ENCODE results near the gene OR4S2. TPM values are rescaled to one million over a fixed set of nuclear protein-coding genes. Genes with fewer than 3 reads are reported as not detected.

OR4S2 gene, protein sequence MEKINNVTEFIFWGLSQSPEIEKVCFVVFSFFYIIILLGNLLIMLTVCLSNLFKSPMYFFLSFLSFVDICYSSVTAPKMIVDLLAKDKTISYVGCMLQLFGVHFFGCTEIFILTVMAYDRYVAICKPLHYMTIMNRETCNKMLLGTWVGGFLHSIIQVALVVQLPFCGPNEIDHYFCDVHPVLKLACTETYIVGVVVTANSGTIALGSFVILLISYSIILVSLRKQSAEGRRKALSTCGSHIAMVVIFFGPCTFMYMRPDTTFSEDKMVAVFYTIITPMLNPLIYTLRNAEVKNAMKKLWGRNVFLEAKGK
- not detected for total RNA-seq

DNA sequence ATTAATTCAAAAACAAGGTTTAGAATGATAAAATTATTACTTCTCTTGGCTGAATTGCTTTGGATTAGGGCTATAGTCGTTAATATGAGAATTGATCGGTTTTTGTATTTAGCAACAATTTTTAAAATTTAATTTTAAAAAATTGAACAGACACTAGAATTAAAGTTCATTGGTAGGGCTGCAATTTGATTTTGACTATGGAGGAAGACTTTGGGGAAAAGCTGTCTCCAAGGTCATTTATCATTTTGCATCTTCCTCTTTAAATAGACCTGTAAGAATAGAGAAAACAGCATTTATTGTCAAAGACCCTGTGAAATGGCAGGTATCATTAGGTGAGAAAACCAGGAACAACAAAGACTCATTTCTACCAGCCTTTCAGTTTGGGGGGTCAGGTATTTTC, at the start of gene OR4S2:
Gene OR4S2 (plus strand): TSS at position 301 of the 400 bp plus-strand sequence. CDS start 2,577 bp downstream, outside the sequence.
- no peaks in the 10 kb centered on the region for H3K4me1 ChIP-seq
- TF ChIP-seq, protein P1, sequence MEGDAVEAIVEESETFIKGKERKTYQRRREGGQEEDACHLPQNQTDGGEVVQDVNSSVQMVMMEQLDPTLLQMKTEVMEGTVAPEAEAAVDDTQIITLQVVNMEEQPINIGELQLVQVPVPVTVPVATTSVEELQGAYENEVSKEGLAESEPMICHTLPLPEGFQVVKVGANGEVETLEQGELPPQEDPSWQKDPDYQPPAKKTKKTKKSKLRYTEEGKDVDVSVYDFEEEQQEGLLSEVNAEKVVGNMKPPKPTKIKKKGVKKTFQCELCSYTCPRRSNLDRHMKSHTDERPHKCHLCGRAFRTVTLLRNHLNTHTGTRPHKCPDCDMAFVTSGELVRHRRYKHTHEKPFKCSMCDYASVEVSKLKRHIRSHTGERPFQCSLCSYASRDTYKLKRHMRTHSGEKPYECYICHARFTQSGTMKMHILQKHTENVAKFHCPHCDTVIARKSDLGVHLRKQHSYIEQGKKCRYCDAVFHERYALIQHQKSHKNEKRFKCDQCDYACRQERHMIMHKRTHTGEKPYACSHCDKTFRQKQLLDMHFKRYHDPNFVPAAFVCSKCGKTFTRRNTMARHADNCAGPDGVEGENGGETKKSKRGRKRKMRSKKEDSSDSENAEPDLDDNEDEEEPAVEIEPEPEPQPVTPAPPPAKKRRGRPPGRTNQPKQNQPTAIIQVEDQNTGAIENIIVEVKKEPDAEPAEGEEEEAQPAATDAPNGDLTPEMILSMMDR (IDR thresholded peaks at IDR 0.05 in 4 of 5, conservative IDR thresholded peaks at IDR 0.05 in 1 of 5), result no peak
- TF ChIP-seq POLR2A (IDR thresholded peaks at IDR 0.05), result no peak
- no peaks in the 10 kb centered on the region for H3K9me3 ChIP-seq
- no peaks in the 10 kb centered on the region for H3K27me3 ChIP-seq
- no peak within 1 kb of the TSS for H3K27ac ChIP-seq
- H3K4me3 ChIP-seq, result no peak within 1 kb of the TSS
- DNase-seq, result no peak
- ATAC-seq, result no peak
- in situ Hi-C loops (cut with MboI; ENCODE audit: low sequenced_read_pairs in 4 of 4) (no loop called here), intact Hi-C loops (cut with DNase I; ENCODE audit: low total_unique reads) (no loop called here)
- no peaks in the 10 kb centered on the region for H3K36me3 ChIP-seq

DNA sequence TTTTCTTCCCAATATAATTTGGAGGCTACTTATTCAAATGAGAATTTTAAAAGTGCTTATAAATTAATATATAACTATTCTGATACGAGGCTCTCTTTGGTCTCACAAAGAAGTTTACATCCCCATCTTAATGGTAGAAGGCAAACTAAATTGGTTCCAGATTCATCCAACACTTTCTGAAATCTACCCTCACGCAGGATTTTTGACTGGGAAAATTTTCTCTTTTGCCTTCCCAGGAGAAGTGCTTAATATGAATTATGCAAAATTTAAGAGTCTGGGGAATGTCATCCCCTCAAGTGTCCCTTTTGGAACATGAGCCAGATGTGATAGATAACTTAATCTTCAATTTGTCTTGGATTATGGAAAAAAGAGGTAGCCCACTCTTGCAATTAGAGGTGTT, 40.6 kb upstream of the OR4S2 start, which contains the start of gene OR4C11:
Gene OR4C11 (minus strand): TSS at position 101 of the 400 bp plus-strand sequence. CDS start 3,272 bp downstream, outside the sequence.
- ATAC-seq, result no peak
- intact Hi-C loops (cut with DNase I; ENCODE audit: low total_unique reads), result no loop called here
- TF ChIP-seq, protein P1 (IDR thresholded peaks at IDR 0.05 in 4 of 5, conservative IDR thresholded peaks at IDR 0.05 in 1 of 5), result no peak
- TF ChIP-seq POLR2A (IDR thresholded peaks at IDR 0.05), result no peak
- no peaks in the 10 kb centered on the region for H3K9me3 ChIP-seq
- no peak within 1 kb of the TSS for H3K27ac ChIP-seq
- no peak within 1 kb of the TSS for H3K4me3 ChIP-seq
- H3K4me1 ChIP-seq, result no peaks in the 10 kb centered on the region
- in situ Hi-C loops (cut with MboI; ENCODE audit: low sequenced_read_pairs in 4 of 4), result no loop called here
- H3K27me3 ChIP-seq, result no peaks in the 10 kb centered on the region
- H3K36me3 ChIP-seq, result no peaks in the 10 kb centered on the region
- no peak for DNase-seq

DNA sequence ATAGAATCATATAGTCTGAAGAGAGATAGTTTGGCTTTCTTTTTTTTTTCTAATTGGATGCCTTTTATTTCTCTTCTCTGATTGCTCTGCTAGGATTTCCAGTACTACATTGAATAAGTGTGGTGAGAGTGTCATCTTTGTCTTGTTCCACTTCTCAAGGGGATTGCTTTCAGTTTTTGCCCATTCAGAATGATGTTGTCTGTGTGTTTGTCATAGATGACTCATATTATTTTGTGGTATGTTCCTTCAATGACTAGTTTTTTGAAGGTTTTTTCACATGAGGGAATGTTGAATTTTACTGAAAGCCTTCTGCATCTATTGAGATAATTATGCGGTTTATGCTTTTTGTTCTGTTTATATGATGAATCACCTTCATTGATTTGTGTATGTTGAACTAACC, 23.6 kb upstream of the OR4S2 start:
- Histone ChIP-seq H3K27ac (no peak overlapping the region), H3K36me3 (no peaks in the 10 kb centered on the region), H3K9me3 (no peaks in the 10 kb centered on the region), H3K4me1 (no peaks in the 10 kb centered on the region), H3K4me3 (no peak overlapping the region), H3K27me3 (no peaks in the 10 kb centered on the region)
- DNase-seq (no peak), ATAC-seq (no peak)
- in situ Hi-C loops (cut with MboI; ENCODE audit: low sequenced_read_pairs in 4 of 4), result no loop called here
- intact Hi-C loops (cut with DNase I; ENCODE audit: low total_unique reads), result no loop called here
- TF ChIP-seq POLR2A (IDR thresholded peaks at IDR 0.05), result no peak
- TF ChIP-seq, protein P1 (IDR thresholded peaks at IDR 0.05 in 4 of 5, conservative IDR thresholded peaks at IDR 0.05 in 1 of 5), result no peak

DNA sequence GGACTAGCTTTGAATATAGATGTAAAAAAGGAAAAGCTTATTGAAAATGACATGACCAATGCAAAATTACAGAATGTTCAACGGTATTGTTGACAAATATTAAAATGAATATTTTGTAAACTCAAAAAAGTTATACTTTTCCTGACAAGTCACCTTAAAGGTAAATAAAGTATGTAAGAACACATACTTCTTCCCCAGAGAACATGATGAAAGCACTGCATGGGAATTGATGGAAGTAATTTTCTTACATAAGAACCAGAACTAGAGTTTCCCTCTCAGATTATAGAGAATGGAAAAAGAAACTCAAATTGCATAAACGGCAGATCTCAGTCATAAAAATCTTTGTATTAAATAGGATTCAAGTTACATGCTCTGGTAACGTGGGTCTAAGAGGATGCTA, 13.3 kb upstream of the OR4S2 start, which contains the start of gene OR4P4:
Gene OR4P4 (plus strand): TSS at position 301 of the 400 bp plus-strand sequence.
- Histone ChIP-seq H3K27ac (no peak within 1 kb of the TSS), H3K36me3 (no peaks in the 10 kb centered on the region), H3K27me3 (no peaks in the 10 kb centered on the region), H3K4me3 (no peak within 1 kb of the TSS), H3K9me3 (no peaks in the 10 kb centered on the region), H3K4me1 (no peaks in the 10 kb centered on the region)
- DNase-seq, result no peak
- intact Hi-C loops (cut with DNase I; ENCODE audit: low total_unique reads) (no loop called here), in situ Hi-C loops (cut with MboI; ENCODE audit: low sequenced_read_pairs in 4 of 4) (no loop called here)
- ATAC-seq, result no peak
- no peak for TF ChIP-seq POLR2A (IDR thresholded peaks at IDR 0.05)
- TF ChIP-seq, protein P1 (IDR thresholded peaks at IDR 0.05 in 4 of 5, conservative IDR thresholded peaks at IDR 0.05 in 1 of 5), result no peak
